ENCODE measurements around the gene CHSY1. TPM values are rescaled to one million over a fixed set of nuclear protein-coding genes. Genes with fewer than 3 reads are reported as not detected.

The CHSY1 gene
- total RNA-seq, 1 donor from 2014 or later: 29.7 TPM

- Histone ChIP-seq H3K9me3 (ENCODE audit: control insufficient read depth in 3 of 3, low read length in 3 of 3) (no peaks in the 10 kb centered on the region), H3K27me3 (ENCODE audit: control insufficient read depth in 3 of 3, insufficient read depth in 3 of 3, low read length in 3 of 3) (no peaks in the 10 kb centered on the region), H3K4me1 (ENCODE audit: control insufficient read depth in 3 of 3, insufficient read depth in 3 of 3, low read length in 3 of 3) (peaks cover 21 to 27% (median 24%) of the 10 kb centered on the region in 3 donors), H3K9ac (ENCODE audit: low read depth in 1 of 3, low read length in 3 of 3) (no peak overlapping the region), H3K36me3 (ENCODE audit: control insufficient read depth in 3 of 3, insufficient read depth in 3 of 3, low read length in 3 of 3) (peaks cover 0 to 2% (median 1%) of the 10 kb centered on the region in 3 donors), H3K27ac (ENCODE audit: low read depth, low read length) (peak overlapping the region; percentile 46), H3K4me3 (ENCODE audit: low read length in 3 of 3) (no peak overlapping the region)
Measured at GRCh38 chr15:101183931-101184305, 67.9 kb downstream of the CHSY1 start.

GRCh38 chr15:101183226-101183930, 68.5 kb downstream of the CHSY1 start:
- H3K9ac ChIP-seq (ENCODE audit: low read depth in 1 of 3, low read length in 3 of 3): no peak overlapping the region
- H3K27me3 ChIP-seq (ENCODE audit: control insufficient read depth in 3 of 3, insufficient read depth in 3 of 3, low read length in 3 of 3): no peaks in the 10 kb centered on the region
- H3K27ac ChIP-seq (ENCODE audit: low read depth, low read length): peak overlapping the region; percentile 46
- H3K4me3 ChIP-seq (ENCODE audit: low read length in 3 of 3): no peak overlapping the region
- peaks cover 15 to 22% (median 21%) of the 10 kb centered on the region in 3 donors for H3K4me1 ChIP-seq (ENCODE audit: control insufficient read depth in 3 of 3, insufficient read depth in 3 of 3, low read length in 3 of 3)
- no peaks in the 10 kb centered on the region for H3K9me3 ChIP-seq (ENCODE audit: control insufficient read depth in 3 of 3, low read length in 3 of 3)
- peaks cover 1 to 3% (median 3%) of the 10 kb centered on the region in 3 donors for H3K36me3 ChIP-seq (ENCODE audit: control insufficient read depth in 3 of 3, insufficient read depth in 3 of 3, low read length in 3 of 3)

DNA sequence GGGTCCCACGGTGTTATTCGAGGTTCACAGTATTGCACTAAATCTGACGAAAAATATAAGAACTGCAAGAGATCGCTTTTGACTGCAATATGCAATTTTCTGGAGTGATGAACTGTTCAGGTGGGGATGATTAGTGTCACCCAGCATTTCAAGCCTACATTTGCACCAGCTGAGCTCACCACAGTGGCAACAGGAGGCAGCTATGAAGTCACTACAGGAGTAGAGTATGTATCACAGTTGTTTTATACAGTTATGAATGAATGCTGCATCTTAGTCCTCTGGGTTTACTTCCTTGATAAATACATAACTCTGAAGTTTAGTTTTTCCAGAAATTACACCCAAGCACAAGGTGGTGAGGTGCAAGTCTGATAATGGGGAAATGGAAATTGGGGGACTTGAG, 69.6 kb downstream of the CHSY1 start:
- Histone ChIP-seq H3K4me1 (ENCODE audit: control insufficient read depth in 3 of 3, insufficient read depth in 3 of 3, low read length in 3 of 3) (peaks cover 5 to 18% (median 12%) of the 10 kb centered on the region in 3 donors), H3K36me3 (ENCODE audit: control insufficient read depth in 3 of 3, insufficient read depth in 3 of 3, low read length in 3 of 3) (peaks cover 9% of the 10 kb centered on the region in 3 donors), H3K27ac (ENCODE audit: low read depth, low read length) (no peak overlapping the region), H3K4me3 (ENCODE audit: low read length in 3 of 3) (no peak overlapping the region), H3K27me3 (ENCODE audit: control insufficient read depth in 3 of 3, insufficient read depth in 3 of 3, low read length in 3 of 3) (no peaks in the 10 kb centered on the region), H3K9ac (ENCODE audit: low read depth in 1 of 3, low read length in 3 of 3) (no peak overlapping the region), H3K9me3 (ENCODE audit: control insufficient read depth in 3 of 3, low read length in 3 of 3) (no peaks in the 10 kb centered on the region)

DNA sequence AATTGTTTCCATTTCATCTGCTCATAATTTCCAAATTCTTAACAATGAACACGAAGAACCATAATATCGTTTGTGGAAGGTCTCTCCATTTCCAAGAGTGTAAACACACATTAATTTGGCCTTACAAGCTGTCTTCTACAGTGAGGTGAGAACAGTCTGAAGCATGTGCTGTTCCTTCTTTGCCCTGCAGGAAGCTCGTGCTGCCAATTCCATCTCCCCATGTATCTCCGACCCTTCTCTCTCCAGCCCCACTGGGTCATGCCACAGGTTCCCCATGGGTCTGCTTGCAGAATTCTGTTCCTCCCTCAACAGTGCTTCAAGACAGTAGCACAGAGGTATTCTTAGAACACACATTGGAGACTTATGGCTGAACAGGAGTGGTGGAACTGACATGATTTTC, 70.5 kb downstream of the CHSY1 start:
- no peaks in the 10 kb centered on the region for H3K27me3 ChIP-seq (ENCODE audit: control insufficient read depth in 3 of 3, insufficient read depth in 3 of 3, low read length in 3 of 3)
- H3K36me3 ChIP-seq (ENCODE audit: control insufficient read depth in 3 of 3, insufficient read depth in 3 of 3, low read length in 3 of 3): peaks cover 9% of the 10 kb centered on the region in 3 donors
- H3K9ac ChIP-seq (ENCODE audit: low read depth in 1 of 3, low read length in 3 of 3): no peak overlapping the region
- H3K27ac ChIP-seq (ENCODE audit: low read depth, low read length): no peak overlapping the region
- H3K4me1 ChIP-seq (ENCODE audit: control insufficient read depth in 3 of 3, insufficient read depth in 3 of 3, low read length in 3 of 3): peaks cover 5 to 12% (median 10%) of the 10 kb centered on the region in 3 donors
- no peaks in the 10 kb centered on the region for H3K9me3 ChIP-seq (ENCODE audit: control insufficient read depth in 3 of 3, low read length in 3 of 3)
- H3K4me3 ChIP-seq (ENCODE audit: low read length in 3 of 3): no peak overlapping the region

- peaks cover 9% of the 10 kb centered on the region in 3 donors for H3K36me3 ChIP-seq (ENCODE audit: control insufficient read depth in 3 of 3, insufficient read depth in 3 of 3, low read length in 3 of 3)
- H3K27ac ChIP-seq (ENCODE audit: low read depth, low read length): no peak overlapping the region
- H3K4me1 ChIP-seq (ENCODE audit: control insufficient read depth in 3 of 3, insufficient read depth in 3 of 3, low read length in 3 of 3): peaks cover 5 to 10% (median 10%) of the 10 kb centered on the region in 3 donors
- no peaks in the 10 kb centered on the region for H3K27me3 ChIP-seq (ENCODE audit: control insufficient read depth in 3 of 3, insufficient read depth in 3 of 3, low read length in 3 of 3)
- no peak overlapping the region for H3K9ac ChIP-seq (ENCODE audit: low read depth in 1 of 3, low read length in 3 of 3)
- no peak overlapping the region for H3K4me3 ChIP-seq (ENCODE audit: low read length in 3 of 3)
- no peaks in the 10 kb centered on the region for H3K9me3 ChIP-seq (ENCODE audit: control insufficient read depth in 3 of 3, low read length in 3 of 3)
Measured at GRCh38 chr15:101180620-101181307, 71.1 kb downstream of the CHSY1 start.

DNA sequence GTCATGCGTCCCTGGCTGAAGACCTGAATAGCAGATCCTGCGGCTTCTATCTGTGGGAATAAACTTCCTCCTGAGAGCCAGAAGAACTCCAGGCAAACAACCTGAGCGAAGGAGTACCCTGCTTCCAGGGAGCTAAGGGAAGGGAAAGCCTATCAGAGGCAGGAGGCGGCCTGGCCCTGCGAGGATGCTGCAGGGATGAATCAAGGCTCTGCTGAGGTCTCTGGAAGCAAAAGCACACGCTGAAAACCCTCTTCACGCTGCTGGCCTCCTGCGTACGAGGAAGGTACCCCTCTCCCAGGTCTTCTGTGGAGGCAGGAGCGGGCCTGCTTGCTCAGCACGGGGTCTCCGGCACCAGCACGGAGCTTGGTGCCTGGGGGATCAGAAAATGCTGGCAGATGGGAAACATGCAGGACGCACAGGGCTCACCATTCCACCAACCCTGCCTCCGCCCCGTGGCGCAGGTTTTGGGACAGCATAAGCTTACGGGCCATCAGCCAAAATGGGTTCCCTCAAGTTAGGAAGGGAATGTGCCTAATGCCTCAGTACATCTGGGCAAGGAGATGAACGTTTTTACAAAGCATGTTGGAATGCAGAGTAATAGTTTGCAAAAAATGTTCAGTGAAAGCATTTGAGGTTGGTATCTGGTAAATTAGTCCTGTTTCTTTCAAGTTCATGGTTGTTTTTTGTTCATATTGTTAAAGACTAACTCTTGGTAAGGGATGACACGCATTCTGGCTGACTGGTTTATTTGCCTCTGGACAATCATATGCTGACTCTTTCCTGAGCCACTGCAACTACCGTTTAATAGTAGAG, 72.3 kb downstream of the CHSY1 start:
- no peaks in the 10 kb centered on the region for H3K27me3 ChIP-seq (ENCODE audit: control insufficient read depth in 3 of 3, insufficient read depth in 3 of 3, low read length in 3 of 3)
- H3K4me1 ChIP-seq (ENCODE audit: control insufficient read depth in 3 of 3, insufficient read depth in 3 of 3, low read length in 3 of 3): peaks cover 8 to 10% (median 9%) of the 10 kb centered on the region in 3 donors
- no peak overlapping the region for H3K9ac ChIP-seq (ENCODE audit: low read depth in 1 of 3, low read length in 3 of 3)
- H3K27ac ChIP-seq (ENCODE audit: low read depth, low read length): no peak overlapping the region
- no peak overlapping the region for H3K4me3 ChIP-seq (ENCODE audit: low read length in 3 of 3)
- no peaks in the 10 kb centered on the region for H3K9me3 ChIP-seq (ENCODE audit: control insufficient read depth in 3 of 3, low read length in 3 of 3)
- H3K36me3 ChIP-seq (ENCODE audit: control insufficient read depth in 3 of 3, insufficient read depth in 3 of 3, low read length in 3 of 3): peaks cover 9 to 15% (median 11%) of the 10 kb centered on the region in 3 donors

DNA sequence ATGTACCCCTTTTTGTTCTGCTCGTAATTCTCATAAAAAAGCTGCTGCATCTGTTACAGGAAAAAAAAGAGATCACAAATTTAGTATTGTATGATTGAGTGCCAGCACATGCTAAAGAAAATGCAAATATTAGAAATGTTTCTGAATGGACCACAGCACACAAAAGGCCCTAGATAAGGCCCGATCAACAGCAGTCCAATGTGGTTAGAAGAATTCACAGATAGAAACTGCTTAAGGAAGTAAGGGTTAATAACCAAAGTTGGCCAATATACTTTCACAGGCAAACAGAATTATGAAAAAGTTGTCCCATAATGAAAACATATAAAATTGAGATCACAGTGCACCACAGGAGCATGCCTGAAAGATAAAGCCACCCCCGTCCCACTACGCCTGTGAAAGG, 72.9 kb downstream of the CHSY1 start:
- H3K4me3 ChIP-seq (ENCODE audit: low read length in 3 of 3): no peak overlapping the region
- no peak overlapping the region for H3K27ac ChIP-seq (ENCODE audit: low read depth, low read length)
- no peak overlapping the region for H3K9ac ChIP-seq (ENCODE audit: low read depth in 1 of 3, low read length in 3 of 3)
- H3K4me1 ChIP-seq (ENCODE audit: control insufficient read depth in 3 of 3, insufficient read depth in 3 of 3, low read length in 3 of 3): peaks cover 7 to 17% (median 12%) of the 10 kb centered on the region in 3 donors
- no peaks in the 10 kb centered on the region for H3K9me3 ChIP-seq (ENCODE audit: control insufficient read depth in 3 of 3, low read length in 3 of 3)
- H3K36me3 ChIP-seq (ENCODE audit: control insufficient read depth in 3 of 3, insufficient read depth in 3 of 3, low read length in 3 of 3): peaks cover 9 to 18% (median 13%) of the 10 kb centered on the region in 3 donors
- H3K27me3 ChIP-seq (ENCODE audit: control insufficient read depth in 3 of 3, insufficient read depth in 3 of 3, low read length in 3 of 3): no peaks in the 10 kb centered on the region

GRCh38 chr15:101178479-101178878, 73.4 kb downstream of the CHSY1 start:
- Histone ChIP-seq H3K36me3 (ENCODE audit: control insufficient read depth in 3 of 3, insufficient read depth in 3 of 3, low read length in 3 of 3) (peaks cover 9 to 18% (median 13%) of the 10 kb centered on the region in 3 donors), H3K27me3 (ENCODE audit: control insufficient read depth in 3 of 3, insufficient read depth in 3 of 3, low read length in 3 of 3) (no peaks in the 10 kb centered on the region), H3K27ac (ENCODE audit: low read depth, low read length) (no peak overlapping the region), H3K9ac (ENCODE audit: low read depth in 1 of 3, low read length in 3 of 3) (no peak overlapping the region), H3K9me3 (ENCODE audit: control insufficient read depth in 3 of 3, low read length in 3 of 3) (no peaks in the 10 kb centered on the region), H3K4me1 (ENCODE audit: control insufficient read depth in 3 of 3, insufficient read depth in 3 of 3, low read length in 3 of 3) (peaks cover 4 to 17% (median 11%) of the 10 kb centered on the region in 3 donors), H3K4me3 (ENCODE audit: low read length in 3 of 3) (no peak overlapping the region)

DNA sequence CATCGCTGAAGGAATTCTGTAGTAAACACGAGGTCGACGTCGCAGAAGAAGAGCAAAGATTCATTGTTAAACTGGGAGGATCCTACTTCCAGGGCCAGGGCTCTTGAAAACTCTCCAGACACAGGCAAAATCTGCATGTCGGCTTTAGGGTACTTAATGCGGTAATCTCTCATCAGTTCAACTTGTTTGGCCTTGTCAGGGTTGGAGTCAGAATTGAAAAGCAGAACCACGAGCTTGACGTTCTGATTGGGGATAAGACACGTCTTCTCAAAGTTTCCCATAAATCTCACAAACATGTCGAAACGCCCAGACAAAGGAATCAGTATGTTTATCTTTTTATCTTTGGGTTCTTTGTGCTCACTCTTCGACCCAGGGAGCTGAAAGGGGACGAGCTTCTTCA, 74.0 kb downstream of the CHSY1 start:
- Histone ChIP-seq H3K4me1 (ENCODE audit: control insufficient read depth in 3 of 3, insufficient read depth in 3 of 3, low read length in 3 of 3) (peaks cover 2 to 15% (median 10%) of the 10 kb centered on the region in 3 donors), H3K27me3 (ENCODE audit: control insufficient read depth in 3 of 3, insufficient read depth in 3 of 3, low read length in 3 of 3) (no peaks in the 10 kb centered on the region), H3K9me3 (ENCODE audit: control insufficient read depth in 3 of 3, low read length in 3 of 3) (no peaks in the 10 kb centered on the region), H3K27ac (ENCODE audit: low read depth, low read length) (peak overlapping the region; percentile 19), H3K36me3 (ENCODE audit: control insufficient read depth in 3 of 3, insufficient read depth in 3 of 3, low read length in 3 of 3) (peaks cover 9 to 18% (median 13%) of the 10 kb centered on the region in 3 donors), H3K4me3 (ENCODE audit: low read length in 3 of 3) (no peak overlapping the region), H3K9ac (ENCODE audit: low read depth in 1 of 3, low read length in 3 of 3) (no peak overlapping the region)

Data from skeletal muscle tissue (tissue), 4 donors.